Liver (tissue), 9 donors: ENCODE data around the gene NDUFA11. TPM values are rescaled to one million over a fixed set of nuclear protein-coding genes. Genes with fewer than 3 reads are reported as not detected.

Experiments
- DNase-seq: peaks from one replicate; pipeline ENCODE4 v3.0.0-alpha.2; 2017; ENCODE audit warnings: low spot score
- H3K27ac ChIP-seq, 2 donors: one replicate each; pipeline ENCODE4 v1.7.0; 2013; ENCODE audit warnings: inconsistent platforms in 2 of 2, low read length in 2 of 2, control low read depth in 1 of 2, low read depth in 1 of 2, mild to moderate bottlenecking in 1 of 2
- H3K27me3 ChIP-seq, 4 donors: one replicate each; pipeline versions ENCODE4 v1.6.1 to v1.7.0; 2013; ENCODE audit warnings: low read length in 3 of 4, inconsistent platforms in 1 of 4, mild to moderate bottlenecking in 1 of 4, moderate library complexity in 1 of 4; ENCODE audit not compliant: control insufficient read depth in 4 of 4, insufficient read depth in 4 of 4
- H3K36me3 ChIP-seq, 4 donors: one replicate each; pipeline versions ENCODE4 v1.6.1 to v1.7.0; 2013; ENCODE audit warnings: low read length in 3 of 4, mild to moderate bottlenecking in 3 of 4, low read depth in 1 of 4, moderate library complexity in 1 of 4; ENCODE audit not compliant: control insufficient read depth in 4 of 4, insufficient read depth in 3 of 4
- H3K4me1 ChIP-seq, 4 donors: one replicate each; pipeline versions ENCODE4 v1.6.1 to v1.7.0; 2013; ENCODE audit warnings: low read length in 3 of 4, mild to moderate bottlenecking in 3 of 4, moderate library complexity in 1 of 4; ENCODE audit not compliant: control insufficient read depth in 4 of 4, insufficient read depth in 4 of 4
- H3K4me3 ChIP-seq, 3 donors: one replicate each; pipeline versions ENCODE4 v1.6.1 to v1.7.0; 2013; ENCODE audit warnings: low read length in 3 of 3, control low read depth in 1 of 3, low read depth in 1 of 3, mild to moderate bottlenecking in 1 of 3
- H3K9ac ChIP-seq, 2 donors: one replicate each; pipeline ENCODE4 v1.7.0; 2013; ENCODE audit warnings: low read length in 2 of 2, mild to moderate bottlenecking in 2 of 2, moderate library complexity in 2 of 2, control low read depth in 1 of 2, low read depth in 1 of 2
- H3K9me3 ChIP-seq, 4 donors: one replicate each; pipeline versions ENCODE4 v1.6.1 to v1.7.0; 2013; ENCODE audit warnings: low read length in 3 of 4; ENCODE audit not compliant: control insufficient read depth in 4 of 4
- EGR1 ChIP-seq, 2 donors: IDR thresholded peaks; 2 replicates each; pipeline ENCODE4 v1.6.1; 2016 to 2018; ENCODE audit warnings: antibody characterized with exemption in 2 of 2, low read depth in 2 of 2
- FOXA1 ChIP-seq: IDR thresholded peaks from 2 replicates; pipeline ENCODE4 v1.6.1; 2016; ENCODE audit warnings: antibody characterized with exemption
- FOXA2 ChIP-seq: IDR thresholded peaks from 2 replicates; pipeline ENCODE4 v1.6.1; 2016; ENCODE audit warnings: antibody characterized with exemption
- GABPA ChIP-seq, 2 donors: IDR thresholded peaks in 1 of 2; conservative IDR thresholded peaks in 1 of 2; 2 replicates each; pipeline ENCODE4 v1.6.1; 2016; ENCODE audit warnings: antibody characterized with exemption in 2 of 2, mild to moderate bottlenecking in 1 of 2, moderate library complexity in 1 of 2
- HNF4A ChIP-seq, 2 donors: conservative IDR thresholded peaks; 2 replicates each; pipeline ENCODE4 v1.6.1; 2016; ENCODE audit warnings: antibody characterized with exemption in 2 of 2, mild to moderate bottlenecking in 2 of 2
- HNF4G ChIP-seq: IDR thresholded peaks from 2 replicates; pipeline ENCODE4 v1.6.1; 2016; ENCODE audit warnings: antibody characterized with exemption
- JUND ChIP-seq, 2 donors: IDR thresholded peaks; 2 replicates each; pipeline ENCODE4 v1.6.1; 2016; ENCODE audit warnings: antibody characterized with exemption in 2 of 2
- NR2F2 ChIP-seq: IDR thresholded peaks from 2 replicates; pipeline ENCODE4 v1.6.1; 2016; ENCODE audit warnings: antibody characterized with exemption
- RAD21 ChIP-seq, 2 donors: IDR thresholded peaks; 2 replicates each; pipeline ENCODE4 v1.6.1; 2016; ENCODE audit warnings: antibody characterized with exemption in 2 of 2, mild to moderate bottlenecking in 2 of 2
- RXRA ChIP-seq, 2 donors: IDR thresholded peaks; 2 replicates each; pipeline ENCODE4 v1.6.1; 2017 to 2018; ENCODE audit warnings: antibody characterized with exemption in 2 of 2, mild to moderate bottlenecking in 1 of 2
- SP1 ChIP-seq: IDR thresholded peaks from 2 replicates; pipeline ENCODE4 v1.6.1; 2018; ENCODE audit warnings: antibody characterized with exemption, mild to moderate bottlenecking
- TAF1 ChIP-seq: conservative IDR thresholded peaks from 2 replicates; pipeline ENCODE4 v1.6.1; 2016; ENCODE audit warnings: antibody characterized with exemption, mild to moderate bottlenecking
- YY1 ChIP-seq: IDR thresholded peaks from 2 replicates; pipeline ENCODE4 v1.6.1; 2016; ENCODE audit warnings: antibody characterized with exemption, mild to moderate bottlenecking
- WGBS: extraction: QIAGEN DNeasy Blood & Tissue Kit; methylation state at CpG from one replicate; pipeline ENCODE4 v1.1.7; 2013; 5-methylcytosine and 5-hydroxymethylcytosine counted together
- polyA plus RNA-seq, 2 donors: library from polyadenylated mRNA; stranded (reverse) in 1 of 2; unstranded in 1 of 2; fragments of 200-250 nt in 1 of 2; fragments of >200 nt in 1 of 2; fragmentation: Nextera tagmentation in 1 of 2; extraction: Ambion mirVana in 1 of 2; gene quantifications; one replicate each; pipeline versions ENCODE4 v1.2.1 to v1.2.3, GENCODE V29; 2013 to 2015
- total RNA-seq, 2 donors: library from RNA; depleted of rRNA; stranded (reverse); fragments of >200 nt; gene quantifications; one replicate each; pipeline ENCODE4 v1.2.3, GENCODE V29; 2014
- TF ChIP-seq, protein P1 (sequence below): IDR thresholded peaks from 2 replicates; pipeline ENCODE4 v1.6.1; 2016; ENCODE audit warnings: antibody characterized with exemption
- TF ChIP-seq, protein P2 (sequence below): IDR thresholded peaks from 2 replicates; pipeline ENCODE4 v1.6.1; 2016; ENCODE audit warnings: antibody characterized with exemption, mild to moderate bottlenecking
- TF ChIP-seq, protein P3 (sequence below): IDR thresholded peaks from 2 replicates; pipeline ENCODE4 v1.6.1; 2016; ENCODE audit warnings: antibody characterized with exemption
- TF ChIP-seq, protein P4 (sequence below): IDR thresholded peaks from 2 replicates; pipeline ENCODE4 v1.6.1; 2016; ENCODE audit warnings: antibody characterized with exemption
- TF ChIP-seq, protein P5 (sequence below): fragments of 150-350 bp; IDR thresholded peaks from 2 replicates; pipeline ENCODE4 v1.5.1; 2017; ENCODE audit warnings: improper control_type of control experiment, low read depth, low read length; ENCODE audit not compliant: missing input control
- donor health status: healthy.
- donor health status: healthy.
- donor health status: healthy.
- donor health status: healthy.
- donor health status: healthy.

The NDUFA11 gene
- total and polyA plus RNA-seq, 4 donors: 127 to 394 (median 226) TPM

DNA sequence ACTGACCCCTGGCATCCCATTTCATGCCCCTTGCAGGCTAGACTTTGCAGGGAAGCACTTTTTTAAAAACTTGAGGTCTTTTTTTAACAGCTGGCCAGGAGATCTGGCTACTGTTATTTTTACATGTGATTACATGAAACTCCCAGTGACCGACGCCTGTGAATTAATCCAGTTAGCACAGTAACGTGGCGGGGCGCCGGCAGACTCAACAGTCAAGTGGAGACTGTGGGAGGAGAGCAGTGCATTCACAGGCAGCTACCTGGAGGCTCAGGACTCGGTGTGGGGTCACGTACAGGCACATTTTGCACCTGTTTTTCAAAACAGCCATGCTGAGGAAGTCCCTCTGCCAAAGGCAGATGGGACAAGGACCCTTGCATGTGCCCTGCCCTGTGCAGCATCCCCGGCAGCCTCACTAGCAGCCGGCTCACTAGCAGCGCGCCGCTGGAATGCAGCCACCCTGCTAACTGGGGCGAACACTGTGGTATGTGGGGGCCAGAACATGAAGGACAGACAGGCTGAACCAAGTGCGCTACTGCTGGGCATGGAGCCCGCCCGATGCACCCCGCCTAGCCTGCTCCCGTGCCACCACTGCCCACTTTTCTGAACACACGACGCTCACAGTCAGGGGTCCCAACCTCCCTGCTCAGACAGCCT is 29.1 kb upstream of the NDUFA11 start:
- 97% methylated on average over 21 of the region's 21 CpGs for WGBS
- TF ChIP-seq, protein P1, sequence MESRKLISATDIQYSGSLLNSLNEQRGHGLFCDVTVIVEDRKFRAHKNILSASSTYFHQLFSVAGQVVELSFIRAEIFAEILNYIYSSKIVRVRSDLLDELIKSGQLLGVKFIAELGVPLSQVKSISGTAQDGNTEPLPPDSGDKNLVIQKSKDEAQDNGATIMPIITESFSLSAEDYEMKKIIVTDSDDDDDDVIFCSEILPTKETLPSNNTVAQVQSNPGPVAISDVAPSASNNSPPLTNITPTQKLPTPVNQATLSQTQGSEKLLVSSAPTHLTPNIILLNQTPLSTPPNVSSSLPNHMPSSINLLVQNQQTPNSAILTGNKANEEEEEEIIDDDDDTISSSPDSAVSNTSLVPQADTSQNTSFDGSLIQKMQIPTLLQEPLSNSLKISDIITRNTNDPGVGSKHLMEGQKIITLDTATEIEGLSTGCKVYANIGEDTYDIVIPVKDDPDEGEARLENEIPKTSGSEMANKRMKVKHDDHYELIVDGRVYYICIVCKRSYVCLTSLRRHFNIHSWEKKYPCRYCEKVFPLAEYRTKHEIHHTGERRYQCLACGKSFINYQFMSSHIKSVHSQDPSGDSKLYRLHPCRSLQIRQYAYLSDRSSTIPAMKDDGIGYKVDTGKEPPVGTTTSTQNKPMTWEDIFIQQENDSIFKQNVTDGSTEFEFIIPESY: no peak
- TF ChIP-seq EGR1 (IDR thresholded peaks at IDR 0.05; ENCODE audit: low read depth in 2 of 2): no peak
- TF ChIP-seq YY1: no peak
- no peak for TF ChIP-seq FOXA2
- TF ChIP-seq RAD21 (IDR thresholded peaks at IDR 0.05): no peak
- no peak for TF ChIP-seq RXRA (IDR thresholded peaks at IDR 0.05)
- TF ChIP-seq, protein P2, sequence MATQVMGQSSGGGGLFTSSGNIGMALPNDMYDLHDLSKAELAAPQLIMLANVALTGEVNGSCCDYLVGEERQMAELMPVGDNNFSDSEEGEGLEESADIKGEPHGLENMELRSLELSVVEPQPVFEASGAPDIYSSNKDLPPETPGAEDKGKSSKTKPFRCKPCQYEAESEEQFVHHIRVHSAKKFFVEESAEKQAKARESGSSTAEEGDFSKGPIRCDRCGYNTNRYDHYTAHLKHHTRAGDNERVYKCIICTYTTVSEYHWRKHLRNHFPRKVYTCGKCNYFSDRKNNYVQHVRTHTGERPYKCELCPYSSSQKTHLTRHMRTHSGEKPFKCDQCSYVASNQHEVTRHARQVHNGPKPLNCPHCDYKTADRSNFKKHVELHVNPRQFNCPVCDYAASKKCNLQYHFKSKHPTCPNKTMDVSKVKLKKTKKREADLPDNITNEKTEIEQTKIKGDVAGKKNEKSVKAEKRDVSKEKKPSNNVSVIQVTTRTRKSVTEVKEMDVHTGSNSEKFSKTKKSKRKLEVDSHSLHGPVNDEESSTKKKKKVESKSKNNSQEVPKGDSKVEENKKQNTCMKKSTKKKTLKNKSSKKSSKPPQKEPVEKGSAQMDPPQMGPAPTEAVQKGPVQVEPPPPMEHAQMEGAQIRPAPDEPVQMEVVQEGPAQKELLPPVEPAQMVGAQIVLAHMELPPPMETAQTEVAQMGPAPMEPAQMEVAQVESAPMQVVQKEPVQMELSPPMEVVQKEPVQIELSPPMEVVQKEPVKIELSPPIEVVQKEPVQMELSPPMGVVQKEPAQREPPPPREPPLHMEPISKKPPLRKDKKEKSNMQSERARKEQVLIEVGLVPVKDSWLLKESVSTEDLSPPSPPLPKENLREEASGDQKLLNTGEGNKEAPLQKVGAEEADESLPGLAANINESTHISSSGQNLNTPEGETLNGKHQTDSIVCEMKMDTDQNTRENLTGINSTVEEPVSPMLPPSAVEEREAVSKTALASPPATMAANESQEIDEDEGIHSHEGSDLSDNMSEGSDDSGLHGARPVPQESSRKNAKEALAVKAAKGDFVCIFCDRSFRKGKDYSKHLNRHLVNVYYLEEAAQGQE: no peak
- TF ChIP-seq, protein P3, sequence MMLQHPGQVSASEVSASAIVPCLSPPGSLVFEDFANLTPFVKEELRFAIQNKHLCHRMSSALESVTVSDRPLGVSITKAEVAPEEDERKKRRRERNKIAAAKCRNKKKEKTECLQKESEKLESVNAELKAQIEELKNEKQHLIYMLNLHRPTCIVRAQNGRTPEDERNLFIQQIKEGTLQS: no peak
- no peak for TF ChIP-seq HNF4A (conservative IDR thresholded peaks at IDR 0.05)
- TF ChIP-seq, protein P4, sequence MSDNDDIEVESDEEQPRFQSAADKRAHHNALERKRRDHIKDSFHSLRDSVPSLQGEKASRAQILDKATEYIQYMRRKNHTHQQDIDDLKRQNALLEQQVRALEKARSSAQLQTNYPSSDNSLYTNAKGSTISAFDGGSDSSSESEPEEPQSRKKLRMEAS: no peak
- TF ChIP-seq TAF1: no peak
- TF ChIP-seq FOXA1: no peak
- no peak for TF ChIP-seq GABPA (IDR thresholded peaks at IDR 0.05 in 1 of 2, conservative IDR thresholded peaks at IDR 0.05 in 1 of 2)
- no peak for TF ChIP-seq SP1
- Histone ChIP-seq H3K36me3 (peaks cover 4 to 40% (median 22%) of the 10 kb centered on the region in 4 donors), H3K4me3 (no peak overlapping the region), H3K27ac (no peak overlapping the region), H3K9ac (no peak overlapping the region), H3K27me3 (no peaks in the 10 kb centered on the region), H3K9me3 (no peaks in the 10 kb centered on the region), H3K4me1 (peaks cover 6 to 23% (median 17%) of the 10 kb centered on the region in 4 donors)
- no peak for DNase-seq

DNA sequence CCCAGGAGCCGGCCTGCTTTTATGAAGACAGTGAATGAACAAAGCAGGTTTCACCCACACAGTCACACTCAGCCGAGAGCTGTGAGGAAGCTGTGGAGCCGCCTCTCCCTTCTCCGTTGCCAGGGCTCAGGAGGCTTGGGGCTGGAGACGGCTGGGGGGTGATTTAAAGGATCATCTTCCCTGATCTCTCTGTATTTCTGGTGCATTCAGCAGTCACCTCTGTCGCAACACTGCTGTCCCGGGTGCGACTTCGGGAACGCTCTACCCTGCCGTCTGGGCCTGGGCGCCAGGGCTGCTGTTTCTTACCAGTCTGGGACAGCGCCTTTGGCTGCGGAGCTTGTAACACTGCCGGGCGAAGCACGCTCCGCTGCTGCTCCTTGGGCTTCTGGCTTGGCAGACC is 28.6 kb upstream of the NDUFA11 start:
- Histone ChIP-seq H3K27ac (no peak overlapping the region), H3K9me3 (no peaks in the 10 kb centered on the region), H3K9ac (no peak overlapping the region), H3K4me1 (peaks cover 6 to 22% (median 16%) of the 10 kb centered on the region in 4 donors), H3K4me3 (no peak overlapping the region), H3K27me3 (no peaks in the 10 kb centered on the region), H3K36me3 (peaks cover 6 to 46% (median 26%) of the 10 kb centered on the region in 4 donors)
- DNase-seq: no peak
- 98% methylated on average over 18 of the region's 18 CpGs for WGBS
- TF ChIP-seq RXRA (IDR thresholded peaks at IDR 0.05) (no peak), JUND (IDR thresholded peaks at IDR 0.05) (no peak), TAF1 (no peak), NR2F2 (no peak), FOXA1 (no peak), HNF4G (no peak), RAD21 (IDR thresholded peaks at IDR 0.05) (no peak), FOXA2 (no peak), YY1 (no peak), EGR1 (IDR thresholded peaks at IDR 0.05; ENCODE audit: low read depth in 2 of 2) (no peak)
- TF ChIP-seq, protein P3: no peak
- TF ChIP-seq, protein P4: no peak
- TF ChIP-seq, protein P5, sequence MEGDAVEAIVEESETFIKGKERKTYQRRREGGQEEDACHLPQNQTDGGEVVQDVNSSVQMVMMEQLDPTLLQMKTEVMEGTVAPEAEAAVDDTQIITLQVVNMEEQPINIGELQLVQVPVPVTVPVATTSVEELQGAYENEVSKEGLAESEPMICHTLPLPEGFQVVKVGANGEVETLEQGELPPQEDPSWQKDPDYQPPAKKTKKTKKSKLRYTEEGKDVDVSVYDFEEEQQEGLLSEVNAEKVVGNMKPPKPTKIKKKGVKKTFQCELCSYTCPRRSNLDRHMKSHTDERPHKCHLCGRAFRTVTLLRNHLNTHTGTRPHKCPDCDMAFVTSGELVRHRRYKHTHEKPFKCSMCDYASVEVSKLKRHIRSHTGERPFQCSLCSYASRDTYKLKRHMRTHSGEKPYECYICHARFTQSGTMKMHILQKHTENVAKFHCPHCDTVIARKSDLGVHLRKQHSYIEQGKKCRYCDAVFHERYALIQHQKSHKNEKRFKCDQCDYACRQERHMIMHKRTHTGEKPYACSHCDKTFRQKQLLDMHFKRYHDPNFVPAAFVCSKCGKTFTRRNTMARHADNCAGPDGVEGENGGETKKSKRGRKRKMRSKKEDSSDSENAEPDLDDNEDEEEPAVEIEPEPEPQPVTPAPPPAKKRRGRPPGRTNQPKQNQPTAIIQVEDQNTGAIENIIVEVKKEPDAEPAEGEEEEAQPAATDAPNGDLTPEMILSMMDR: no peak
- TF ChIP-seq, protein P2: no peak
